ENCODE data around the gene SYTL2.
A peak's percentile ranks its signal among the peaks of the same experiment; 100 is the strongest.

GRCh38 chr11:85845124-85845631 is 34.2 kb upstream of the SYTL2 start:
- no peak for TF ChIP-seq CTCF (IDR thresholded peaks at IDR 0.05)
- 0 out of 2 replicates have a peak, but pooled peaks have one; percentile 15 for TF ChIP-seq JUND (IDR thresholded peaks at IDR 0.05)
- no peak for TF ChIP-seq FOXJ3 (CRISPR knock-in tag; IDR thresholded peaks at IDR 0.05)
- peak; percentile 39; the same call in 1 of the 2 replicates for TF ChIP-seq TCF12 (IDR thresholded peaks at IDR 0.05)
- TF ChIP-seq EP300 (IDR thresholded peaks at IDR 0.05; ENCODE audit: borderline replicate concordance in 1 of 2, low read depth in 1 of 2, low read length in 1 of 2) = no peak
- no peak for TF ChIP-seq ZBTB33 (IDR thresholded peaks at IDR 0.05; ENCODE audit: borderline replicate concordance, low read depth)
- TF ChIP-seq POLR2AphosphoS5 (IDR thresholded peaks at IDR 0.05; ENCODE audit: low read depth, low read length) = no peak
- TF ChIP-seq REST (IDR thresholded peaks at IDR 0.05; ENCODE audit: low read depth, low read length) = no peak
- TF ChIP-seq RCOR1 (IDR thresholded peaks at IDR 0.05; ENCODE audit: low read length) = no peak
- no peak for TF ChIP-seq YY1 (IDR thresholded peaks at IDR 0.05; ENCODE audit: low read depth)
- no peak for TF ChIP-seq MXI1 (IDR thresholded peaks at IDR 0.05; ENCODE audit: low read depth, low read length)
- TF ChIP-seq GABPA (IDR thresholded peaks at IDR 0.05; ENCODE audit: low read depth) = no peak
- TF ChIP-seq PBX3 (IDR thresholded peaks at IDR 0.05) = no peak

Data from SK-N-SH (cell line).